ENCODE results near the gene CCDC127.
A peak's percentile ranks its signal among the peaks of the same experiment; 100 is the strongest.

CCDC127 gene

GRCh38 chr5:191949-192690 is 25.8 kb downstream of the CCDC127 start:
- H3K36me3 ChIP-seq (ENCODE audit: control insufficient read depth, low read length): no peaks in the 10 kb centered on the region
- TF ChIP-seq, protein P1, sequence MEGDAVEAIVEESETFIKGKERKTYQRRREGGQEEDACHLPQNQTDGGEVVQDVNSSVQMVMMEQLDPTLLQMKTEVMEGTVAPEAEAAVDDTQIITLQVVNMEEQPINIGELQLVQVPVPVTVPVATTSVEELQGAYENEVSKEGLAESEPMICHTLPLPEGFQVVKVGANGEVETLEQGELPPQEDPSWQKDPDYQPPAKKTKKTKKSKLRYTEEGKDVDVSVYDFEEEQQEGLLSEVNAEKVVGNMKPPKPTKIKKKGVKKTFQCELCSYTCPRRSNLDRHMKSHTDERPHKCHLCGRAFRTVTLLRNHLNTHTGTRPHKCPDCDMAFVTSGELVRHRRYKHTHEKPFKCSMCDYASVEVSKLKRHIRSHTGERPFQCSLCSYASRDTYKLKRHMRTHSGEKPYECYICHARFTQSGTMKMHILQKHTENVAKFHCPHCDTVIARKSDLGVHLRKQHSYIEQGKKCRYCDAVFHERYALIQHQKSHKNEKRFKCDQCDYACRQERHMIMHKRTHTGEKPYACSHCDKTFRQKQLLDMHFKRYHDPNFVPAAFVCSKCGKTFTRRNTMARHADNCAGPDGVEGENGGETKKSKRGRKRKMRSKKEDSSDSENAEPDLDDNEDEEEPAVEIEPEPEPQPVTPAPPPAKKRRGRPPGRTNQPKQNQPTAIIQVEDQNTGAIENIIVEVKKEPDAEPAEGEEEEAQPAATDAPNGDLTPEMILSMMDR (IDR thresholded peaks at IDR 0.05; ENCODE audit: low read depth, low read length, poor library complexity, severe bottlenecking): no peak
- no peak for TF ChIP-seq EZH2phosphoT487 (IDR thresholded peaks at IDR 0.05; ENCODE audit: borderline replicate concordance, low read length)
- peak overlapping the region; percentile 65 for H3K4me3 ChIP-seq (ENCODE audit: low read length)
- H4K20me1 ChIP-seq (ENCODE audit: control insufficient read depth, insufficient read depth, low read depth, low read length): no peaks in the 10 kb centered on the region
- H3F3A ChIP-seq (ENCODE audit: control insufficient read depth, insufficient read depth): peaks cover 7% of the 10 kb centered on the region; the same call in 1 of the 2 replicates
- peak overlapping the region; percentile 80 for H3K27ac ChIP-seq (ENCODE audit: low read depth, low read length)
- no peaks in the 10 kb centered on the region for H3K9me2 ChIP-seq (replicated peaks; ENCODE audit: control insufficient read depth, low read length)
- H3K4me2 ChIP-seq (ENCODE audit: low read length): peak overlapping the region; percentile 77
- no peaks in the 10 kb centered on the region for H3K9me3 ChIP-seq (ENCODE audit: control insufficient read depth, insufficient read depth, low read length)
- H3K79me2 ChIP-seq (ENCODE audit: control insufficient read depth, low read length): peaks cover 5% of the 10 kb centered on the region; the same call in 1 of the 2 replicates
- no peaks in the 10 kb centered on the region for H3K27me3 ChIP-seq (ENCODE audit: control insufficient read depth, low read length)
- peaks cover 84% of the 10 kb centered on the region for H3K4me1 ChIP-seq (ENCODE audit: control insufficient read depth, low read length)

DNA sequence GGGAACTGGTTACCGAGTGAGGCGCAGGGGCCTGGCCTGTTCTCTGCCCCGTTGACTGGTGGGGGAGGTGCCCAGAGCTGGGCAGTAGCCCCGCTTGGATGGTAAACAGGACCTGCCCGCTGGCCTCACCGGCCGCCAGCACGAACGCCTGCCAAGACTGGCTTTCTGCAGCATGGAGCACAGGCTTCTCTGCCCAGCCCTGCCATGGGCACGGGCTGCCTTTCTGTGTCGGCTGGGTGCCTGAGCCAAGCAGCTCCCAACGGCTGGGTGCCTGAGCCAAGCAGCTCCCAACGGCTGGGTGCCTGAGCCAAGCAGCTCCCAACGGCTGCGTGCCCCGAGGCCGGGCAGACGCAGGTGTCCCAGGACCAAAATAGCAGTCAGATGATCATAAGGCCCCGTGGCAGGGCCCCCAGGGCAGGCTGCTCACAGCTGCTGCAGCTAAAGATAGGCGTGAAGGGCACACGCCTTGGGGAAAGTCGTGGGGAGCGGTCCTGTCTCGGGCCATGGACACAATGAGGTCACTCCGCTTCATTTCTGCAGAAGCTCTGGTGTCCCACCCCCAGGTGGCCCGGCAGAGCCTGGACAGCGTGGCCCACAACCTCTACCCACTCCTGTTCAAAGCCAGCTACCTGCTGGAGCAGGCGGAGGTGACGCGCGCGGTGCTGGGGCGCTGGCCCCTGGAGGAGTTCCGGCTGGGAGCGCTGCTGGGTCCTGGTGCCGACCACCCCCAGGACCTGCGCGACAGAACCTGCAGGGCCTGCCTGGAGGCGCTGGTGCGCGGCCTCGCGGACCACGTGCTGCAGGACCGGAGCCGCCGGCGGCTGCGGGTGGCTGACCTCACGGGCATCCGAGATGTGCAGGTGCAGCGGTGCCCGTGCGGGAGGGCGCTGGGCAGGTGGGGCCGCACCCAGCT is 26.7 kb downstream of the CCDC127 start, which contains the start of gene LRRC14B:
Gene LRRC14B, plus strand, starts transcription at position 460 of the 913 bp plus-strand sequence. Its CDS starts 44 bp downstream, at position 504.
- no peaks in the 10 kb centered on the region for H4K20me1 ChIP-seq (ENCODE audit: control insufficient read depth, insufficient read depth, low read depth, low read length)
- peak within 1 kb of the TSS; percentile 65 for H3K4me3 ChIP-seq (ENCODE audit: low read length)
- no peaks in the 10 kb centered on the region for H3K9me3 ChIP-seq (ENCODE audit: control insufficient read depth, insufficient read depth, low read length)
- TF ChIP-seq EZH2phosphoT487 (IDR thresholded peaks at IDR 0.05; ENCODE audit: borderline replicate concordance, low read length): no peak
- TF ChIP-seq, protein P1 (IDR thresholded peaks at IDR 0.05; ENCODE audit: low read depth, low read length, poor library complexity, severe bottlenecking): no peak
- H3K4me2 ChIP-seq (ENCODE audit: low read length): peak within 1 kb of the TSS; percentile 77
- H3K79me2 ChIP-seq (ENCODE audit: control insufficient read depth, low read length): peaks cover 5% of the 10 kb centered on the region; the same call in 1 of the 2 replicates
- peak within 1 kb of the TSS; percentile 80 for H3K27ac ChIP-seq (ENCODE audit: low read depth, low read length)
- H3K36me3 ChIP-seq (ENCODE audit: control insufficient read depth, low read length): no peaks in the 10 kb centered on the region
- H3K9me2 ChIP-seq (replicated peaks; ENCODE audit: control insufficient read depth, low read length): no peaks in the 10 kb centered on the region
- H3F3A ChIP-seq (ENCODE audit: control insufficient read depth, insufficient read depth): peaks cover 7% of the 10 kb centered on the region; the same call in 1 of the 2 replicates
- peaks cover 81% of the 10 kb centered on the region for H3K4me1 ChIP-seq (ENCODE audit: control insufficient read depth, low read length)
- no peaks in the 10 kb centered on the region for H3K27me3 ChIP-seq (ENCODE audit: control insufficient read depth, low read length)

DNA sequence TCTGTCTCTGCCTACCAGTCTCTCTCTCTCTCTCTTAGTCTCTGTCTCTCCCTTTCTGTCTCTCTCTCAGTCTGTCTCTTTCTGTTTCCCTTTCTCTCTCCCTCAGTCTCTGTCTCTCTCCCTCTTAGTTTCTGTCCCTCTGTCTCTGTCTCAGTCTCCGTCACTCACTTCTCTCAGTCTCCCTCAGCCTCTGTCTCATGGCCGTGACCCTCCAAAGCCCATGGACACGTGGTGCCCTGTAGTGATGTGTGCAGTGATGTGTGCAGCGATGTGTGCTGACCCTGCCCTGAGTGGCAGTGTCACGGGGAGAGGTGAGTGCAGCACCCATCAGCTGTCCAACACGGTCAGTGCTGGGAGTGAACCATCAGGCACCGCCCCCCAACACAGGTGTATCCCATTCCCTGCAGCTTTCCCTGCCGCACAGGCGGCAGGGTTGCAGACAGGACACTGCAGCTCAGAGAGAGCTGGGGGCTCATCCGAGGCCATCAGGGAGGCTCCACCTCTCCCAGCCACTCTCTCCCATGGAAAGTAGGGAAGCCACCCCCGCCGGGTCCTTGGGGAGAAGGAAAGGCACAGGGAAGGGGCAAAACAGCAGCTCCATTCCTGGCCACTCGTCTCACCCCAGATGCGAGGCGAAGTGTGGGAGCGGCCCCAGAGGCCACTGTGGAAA is 27.5 kb downstream of the CCDC127 start:
- H3K79me2 ChIP-seq (ENCODE audit: control insufficient read depth, low read length): peaks cover 5% of the 10 kb centered on the region; the same call in 1 of the 2 replicates
- H3K4me3 ChIP-seq (ENCODE audit: low read length): peak overlapping the region; percentile 65
- no peaks in the 10 kb centered on the region for H3K36me3 ChIP-seq (ENCODE audit: control insufficient read depth, low read length)
- H3F3A ChIP-seq (ENCODE audit: control insufficient read depth, insufficient read depth): peaks cover 5% of the 10 kb centered on the region; the same call in 1 of the 2 replicates
- H3K4me2 ChIP-seq (ENCODE audit: low read length): peak overlapping the region; percentile 77
- H3K9me3 ChIP-seq (ENCODE audit: control insufficient read depth, insufficient read depth, low read length): no peaks in the 10 kb centered on the region
- peaks cover 73% of the 10 kb centered on the region for H3K4me1 ChIP-seq (ENCODE audit: control insufficient read depth, low read length)
- no peaks in the 10 kb centered on the region for H3K27me3 ChIP-seq (ENCODE audit: control insufficient read depth, low read length)
- TF ChIP-seq, protein P1 (IDR thresholded peaks at IDR 0.05; ENCODE audit: low read depth, low read length, poor library complexity, severe bottlenecking): no peak
- no peak for TF ChIP-seq EZH2phosphoT487 (IDR thresholded peaks at IDR 0.05; ENCODE audit: borderline replicate concordance, low read length)
- peak overlapping the region; percentile 80 for H3K27ac ChIP-seq (ENCODE audit: low read depth, low read length)
- H4K20me1 ChIP-seq (ENCODE audit: control insufficient read depth, insufficient read depth, low read depth, low read length): no peaks in the 10 kb centered on the region
- H3K9me2 ChIP-seq (replicated peaks; ENCODE audit: control insufficient read depth, low read length): no peaks in the 10 kb centered on the region

Data from DOHH2 (cell line).